BJ (cell line): Measurements from ENCODE around the gene DRAXIN. TPM values are rescaled to one million over a fixed set of nuclear protein-coding genes. Genes with fewer than 3 reads are reported as not detected.
A peak's percentile ranks its signal among the peaks of the same experiment; 100 is the strongest.

Source experiments
- CTCF ChIA-PET: fragments of 350-600 bp; formaldehyde crosslinking; extraction: SDS; loops from one replicate; lab custom pipeline; 2021; ENCODE audit warnings: antibody characterized with exemption, inconsistent platforms; lab: Yijun Ruan, JAX
- POLR2A ChIA-PET: fragments of 300-600 bp; sonication (Branson Sonifier 250); formaldehyde crosslinking; extraction: SDS; loops from one replicate; lab custom pipeline; 2021; ENCODE audit warnings: antibody characterized with exemption; lab: Charles Lee
- DNase-seq: peaks from one replicate; pipeline ENCODE4 v3.0.0-alpha.2; 2011; ENCODE audit warnings: low read depth
- H3K27me3 ChIP-seq: 2 replicates; pipeline ENCODE4 v1.6.0; 2011; ENCODE audit warnings: low read length; ENCODE audit not compliant: control insufficient read depth, insufficient read depth
- H3K36me3 ChIP-seq: 2 replicates; pipeline ENCODE4 v1.5.1; 2011; ENCODE audit warnings: low read length; ENCODE audit not compliant: control insufficient read depth, insufficient read depth
- H3K4me3 ChIP-seq: 2 replicates; pipeline ENCODE4 v1.5.1; 2011; ENCODE audit warnings: low read depth, mild to moderate bottlenecking, control low read depth, low read length
- polyA plus RNA-seq: library from polyadenylated mRNA; depleted of rRNA; stranded (reverse); fragments of >200 nt; gene quantifications from 2 replicates; pipeline ENCODE4 v1.2.3, GENCODE V29; 2011
- TF ChIP-seq, protein P1 (sequence below): IDR thresholded peaks from 2 replicates; pipeline ENCODE4 v1.5.1; 2011; ENCODE audit warnings: low read depth, mild to moderate bottlenecking, control low read depth, inconsistent platforms, low read length, moderate library complexity; ENCODE audit not compliant: insufficient read depth

Gene DRAXIN
- polyA plus RNA-seq, 1 experiment = 0.01 TPM

DNA sequence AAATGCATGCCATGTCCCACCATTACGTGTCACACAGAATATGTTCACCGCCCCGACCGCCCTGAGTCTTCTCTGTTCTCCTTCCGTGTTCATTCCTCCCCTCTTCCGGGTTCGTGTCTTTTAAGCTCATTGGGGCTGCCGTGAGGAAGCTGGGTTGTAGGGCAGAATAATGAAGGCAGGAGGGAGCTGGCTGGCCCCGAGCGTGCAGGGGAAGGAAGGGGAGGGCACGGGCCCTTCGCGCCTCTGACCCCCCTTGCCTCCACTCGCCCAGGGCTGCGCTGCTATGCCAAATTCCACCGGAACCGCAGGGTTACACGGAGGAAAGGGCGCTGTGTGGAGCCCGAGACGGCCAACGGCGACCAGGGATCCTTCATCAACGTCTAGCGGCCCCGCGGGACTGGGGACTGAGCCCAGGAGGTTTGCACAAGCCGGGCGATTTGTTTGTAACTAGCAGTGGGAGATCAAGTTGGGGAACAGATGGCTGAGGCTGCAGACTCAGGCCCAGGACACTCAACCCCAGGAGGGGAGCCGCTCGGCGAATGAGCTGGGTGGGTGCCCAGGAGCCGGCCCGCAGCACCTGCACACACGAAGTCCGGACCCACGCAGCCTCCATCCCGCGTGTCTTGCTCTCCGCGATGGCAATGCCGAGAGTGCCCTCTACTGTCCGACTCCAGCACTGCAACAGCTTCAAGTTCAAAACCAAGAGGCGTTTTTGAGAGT is 28.0 kb downstream of the DRAXIN start:
- ChIA-PET CTCF (interaction anchor here (0.6 to 7.1 kb wide), 26 partner anchors 9 to 698 kb away, joined by 3 to 86 read pairs (median 4); partner anchors contain the start of genes AGTRAP, FBXO2, FBXO6 and MAD2L2), POLR2A (no interaction called here)
- H3K27me3 ChIP-seq = peaks cover 2% of the 10 kb centered on the region
- DNase-seq = no peak
- H3K36me3 ChIP-seq = no peaks in the 10 kb centered on the region
- peak overlapping the region; percentile 21; the same call in 1 of the 2 replicates for H3K4me3 ChIP-seq
- TF ChIP-seq, protein P1, sequence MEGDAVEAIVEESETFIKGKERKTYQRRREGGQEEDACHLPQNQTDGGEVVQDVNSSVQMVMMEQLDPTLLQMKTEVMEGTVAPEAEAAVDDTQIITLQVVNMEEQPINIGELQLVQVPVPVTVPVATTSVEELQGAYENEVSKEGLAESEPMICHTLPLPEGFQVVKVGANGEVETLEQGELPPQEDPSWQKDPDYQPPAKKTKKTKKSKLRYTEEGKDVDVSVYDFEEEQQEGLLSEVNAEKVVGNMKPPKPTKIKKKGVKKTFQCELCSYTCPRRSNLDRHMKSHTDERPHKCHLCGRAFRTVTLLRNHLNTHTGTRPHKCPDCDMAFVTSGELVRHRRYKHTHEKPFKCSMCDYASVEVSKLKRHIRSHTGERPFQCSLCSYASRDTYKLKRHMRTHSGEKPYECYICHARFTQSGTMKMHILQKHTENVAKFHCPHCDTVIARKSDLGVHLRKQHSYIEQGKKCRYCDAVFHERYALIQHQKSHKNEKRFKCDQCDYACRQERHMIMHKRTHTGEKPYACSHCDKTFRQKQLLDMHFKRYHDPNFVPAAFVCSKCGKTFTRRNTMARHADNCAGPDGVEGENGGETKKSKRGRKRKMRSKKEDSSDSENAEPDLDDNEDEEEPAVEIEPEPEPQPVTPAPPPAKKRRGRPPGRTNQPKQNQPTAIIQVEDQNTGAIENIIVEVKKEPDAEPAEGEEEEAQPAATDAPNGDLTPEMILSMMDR = peak; percentile 97

DNA sequence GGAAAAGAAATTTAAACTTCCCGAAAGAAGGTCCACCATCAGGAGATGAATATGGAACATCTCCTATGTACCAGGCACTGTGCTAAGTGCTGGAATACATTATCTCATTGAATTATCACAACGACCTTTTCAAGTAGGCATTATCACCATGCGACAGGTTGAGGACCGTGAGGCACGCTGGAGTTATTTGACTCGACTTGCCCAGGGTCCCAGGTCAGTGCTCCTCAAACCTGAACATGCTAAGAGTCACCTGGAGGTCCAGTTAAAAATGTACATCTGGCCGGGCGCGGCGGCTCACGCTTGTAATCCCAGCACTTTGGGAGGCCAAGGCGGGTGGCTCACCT is 28.5 kb downstream of the DRAXIN start:
- CTCF ChIA-PET = interaction anchor here (0.6 to 7.1 kb wide), 23 partner anchors 9 to 699 kb away, joined by 3 to 86 read pairs (median 5); partner anchors contain the start of genes AGTRAP, FBXO2, FBXO6 and MAD2L2

DNA sequence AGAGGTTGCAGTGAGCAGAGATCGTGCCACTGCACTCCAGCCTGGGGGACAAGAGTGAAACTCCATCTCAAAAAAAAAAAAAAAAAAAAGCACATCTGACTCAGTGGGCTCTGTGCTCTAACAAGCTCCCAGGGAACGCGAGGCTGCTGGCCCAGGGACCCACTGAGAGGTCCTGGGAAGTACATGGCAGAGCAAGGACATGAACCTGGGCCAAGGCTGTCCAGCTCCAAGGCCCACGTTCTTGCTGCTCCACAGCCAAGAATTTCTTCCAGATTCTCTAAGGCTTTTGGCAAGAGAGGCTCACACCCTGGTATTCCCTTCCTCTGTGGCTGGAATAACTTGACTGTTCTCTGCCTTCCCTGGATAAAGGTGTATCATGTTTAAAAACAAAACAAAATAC is 29.0 kb downstream of the DRAXIN start:
- CTCF ChIA-PET = interaction anchor here (0.6 to 7.1 kb wide), 13 partner anchors 11 to 682 kb away, joined by 3 to 86 read pairs (median 14); partner anchors contain the start of genes AGTRAP, FBXO2, FBXO6 and MAD2L2
- no peaks in the 10 kb centered on the region for H3K36me3 ChIP-seq
- H3K4me3 ChIP-seq = no peak overlapping the region
- TF ChIP-seq, protein P1 = no peak
- no peak for DNase-seq
- H3K27me3 ChIP-seq = peaks cover 2% of the 10 kb centered on the region
- POLR2A ChIA-PET = no interaction called here

More for the DNA sequence above, 28.5 kb downstream of the DRAXIN start:
- H3K36me3 ChIP-seq = no peaks in the 10 kb centered on the region
- DNase-seq = no peak
- POLR2A ChIA-PET = no interaction called here
- TF ChIP-seq, protein P1 = no peak
- peaks cover 2% of the 10 kb centered on the region for H3K27me3 ChIP-seq
- H3K4me3 ChIP-seq = no peak overlapping the region

DNA sequence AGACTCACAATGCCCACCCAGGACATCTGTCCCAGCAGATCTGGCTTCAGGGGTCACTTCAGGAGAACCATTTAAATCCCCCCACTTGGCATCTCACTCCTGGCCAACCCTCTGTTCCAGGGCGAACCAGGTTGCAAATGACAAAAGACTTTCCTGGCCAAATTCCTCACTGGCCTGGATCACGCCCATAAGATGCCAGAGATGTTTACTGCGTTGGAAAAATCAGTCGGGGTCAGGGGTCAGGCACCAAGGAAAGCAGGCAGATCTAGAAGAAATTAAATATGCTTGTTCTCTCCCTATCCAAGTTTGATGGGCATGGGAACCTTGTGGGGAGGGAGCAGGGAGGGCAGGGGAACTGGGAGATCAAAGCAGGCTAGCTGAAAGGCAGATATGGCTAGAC is 29.8 kb downstream of the DRAXIN start:
- Histone ChIP-seq H3K4me3 (no peak overlapping the region), H3K36me3 (no peaks in the 10 kb centered on the region), H3K27me3 (peaks cover 2% of the 10 kb centered on the region)
- CTCF ChIA-PET = interaction anchor here (1.0 to 7.1 kb wide), 8 partner anchors 12 to 684 kb away, joined by 3 to 86 read pairs (median 16); partner anchors contain the start of genes AGTRAP, FBXO2 and FBXO6
- TF ChIP-seq, protein P1 = no peak
- POLR2A ChIA-PET = no interaction called here
- DNase-seq = no peak

DNA sequence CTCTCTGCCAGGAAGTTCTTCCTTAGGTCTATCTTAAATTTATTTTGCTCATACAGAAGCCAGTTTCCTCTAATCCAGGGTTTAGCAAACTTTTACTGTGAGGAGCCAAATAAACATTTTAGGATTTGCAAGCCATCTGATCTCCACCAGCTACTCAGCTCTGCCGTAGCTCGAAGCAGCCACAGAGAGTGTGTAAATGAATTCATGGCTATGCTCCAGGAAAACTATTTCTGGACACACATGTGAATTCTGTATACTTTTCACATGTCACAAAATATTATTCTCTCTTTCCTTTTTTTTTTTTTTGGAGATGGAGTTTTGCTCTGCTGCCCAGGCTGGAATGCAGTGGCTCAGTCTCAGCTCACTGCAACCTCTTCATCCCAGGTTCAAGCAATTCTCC is 31.0 kb downstream of the DRAXIN start:
- Histone ChIP-seq H3K27me3 (peaks cover 2% of the 10 kb centered on the region), H3K36me3 (no peaks in the 10 kb centered on the region), H3K4me3 (no peak overlapping the region)
- TF ChIP-seq, protein P1 = no peak
- DNase-seq = no peak
- POLR2A ChIA-PET = no interaction called here
- CTCF ChIA-PET = interaction anchor here (0.9 to 7.1 kb wide), 4 partner anchors 8 to 685 kb away, joined by 3 to 86 read pairs (median 4); no protein-coding TSS in a partner anchor
